ENCODE results near the gene PLCG1.

The PLCG1 gene

DNA sequence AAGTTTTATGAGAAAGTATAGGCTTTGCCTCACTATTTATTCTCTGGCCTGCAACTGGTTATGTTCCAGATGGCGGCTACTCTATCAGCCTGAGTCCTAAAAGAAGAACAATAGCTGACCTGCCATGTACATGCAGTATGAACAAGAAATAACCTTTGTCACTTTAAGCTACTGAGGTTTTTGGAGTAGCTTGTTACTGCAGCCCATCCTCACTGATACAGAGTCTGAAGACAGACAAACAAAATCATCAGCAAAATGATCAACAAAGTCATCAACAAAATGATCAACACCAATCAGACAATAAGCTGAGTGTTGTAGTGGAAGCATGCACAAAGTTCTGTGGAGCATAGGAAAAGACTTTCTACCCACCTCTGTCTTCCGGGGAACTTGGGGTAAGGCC lies 82.5 kb downstream of the PLCG1 start:
- DNase-seq = no peak

DNA sequence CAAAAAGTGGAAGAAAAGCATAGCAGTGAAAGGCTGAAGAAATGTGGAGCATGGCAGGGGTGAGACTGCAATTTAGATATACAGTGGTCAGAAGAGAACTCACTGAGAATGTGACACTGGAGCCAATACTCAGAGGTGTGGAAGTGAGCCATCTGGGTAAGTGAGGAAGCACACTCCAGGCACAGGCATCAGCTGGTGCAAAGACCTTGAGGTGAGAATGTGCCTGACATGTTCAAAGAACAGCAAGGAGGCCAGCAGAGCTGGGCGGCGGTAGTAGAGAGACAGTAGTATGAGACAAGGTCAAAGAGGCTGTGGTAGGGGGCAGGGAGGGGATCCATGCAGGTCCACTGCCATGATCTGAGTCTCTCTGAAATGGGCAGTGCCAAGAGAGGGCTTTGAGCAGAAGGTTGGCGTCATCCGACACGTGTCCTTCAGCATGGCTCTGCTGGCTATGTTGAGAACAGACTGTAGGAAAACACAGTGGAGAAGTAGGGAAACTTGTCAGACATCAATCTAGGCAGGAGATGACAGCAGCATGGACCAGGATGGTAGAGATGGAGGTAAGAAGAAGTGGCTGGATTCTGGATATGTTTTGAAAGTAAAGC lies 84.4 kb downstream of the PLCG1 start:
- no peak for DNase-seq

DNA sequence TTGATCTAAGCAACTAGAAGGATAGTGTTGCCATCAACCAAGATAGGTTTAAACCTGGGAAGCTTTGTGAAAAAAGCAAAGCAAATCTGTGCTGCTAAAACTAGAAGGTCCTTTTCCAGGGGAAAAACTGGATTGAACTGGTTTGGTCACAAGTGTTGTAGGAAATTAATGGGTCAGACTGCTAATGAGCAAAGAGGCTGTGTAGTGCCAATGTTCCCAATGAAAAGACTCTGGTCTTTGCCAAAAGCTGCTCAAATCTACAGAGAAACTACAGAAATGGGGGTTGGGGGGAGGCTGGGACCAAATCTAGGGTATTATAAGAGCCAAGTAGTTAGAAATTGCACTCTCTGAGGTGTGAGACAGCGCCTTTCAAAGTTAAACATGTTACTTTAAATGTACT lies 85.0 kb downstream of the PLCG1 start:
- no peak for DNase-seq

DNA sequence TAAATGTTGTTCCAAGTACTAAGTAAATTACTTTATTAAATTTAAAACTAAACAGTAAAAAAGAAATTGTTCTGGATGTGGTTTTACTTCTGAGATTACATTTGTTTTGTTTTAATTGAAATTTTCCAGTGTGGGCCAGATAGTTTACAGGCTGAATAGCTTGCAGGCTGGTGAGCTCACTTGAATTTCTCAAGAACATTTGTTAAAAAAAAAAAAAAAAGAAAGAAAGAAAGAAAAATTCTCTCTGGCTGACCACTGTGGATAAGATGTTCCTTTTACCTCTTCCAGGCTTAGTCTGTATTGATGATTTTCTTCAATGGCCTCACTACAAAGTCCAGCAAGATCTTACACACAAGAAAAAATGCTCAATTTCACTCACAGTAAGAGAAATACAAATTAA lies 85.4 kb downstream of the PLCG1 start:
- no peak for DNase-seq

DNA sequence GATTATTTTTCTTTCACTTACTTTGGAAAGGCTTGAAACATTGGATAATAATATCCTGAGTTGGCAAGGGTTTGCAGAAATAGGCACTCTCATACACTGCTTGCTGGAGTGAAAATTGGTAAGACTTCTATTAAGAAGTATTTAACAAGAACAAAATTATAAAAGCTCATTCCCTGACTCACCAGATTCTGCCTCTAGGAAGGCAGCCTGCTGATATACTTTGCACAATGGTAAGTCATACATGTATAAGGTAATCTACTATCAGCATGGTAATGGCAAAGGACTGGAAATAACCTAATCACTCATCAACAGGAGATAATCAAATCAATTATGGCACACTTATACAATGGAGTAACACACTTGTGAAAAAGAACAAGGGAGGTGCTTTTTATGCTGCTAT lies 85.8 kb downstream of the PLCG1 start:
- no peak for DNase-seq

DNA sequence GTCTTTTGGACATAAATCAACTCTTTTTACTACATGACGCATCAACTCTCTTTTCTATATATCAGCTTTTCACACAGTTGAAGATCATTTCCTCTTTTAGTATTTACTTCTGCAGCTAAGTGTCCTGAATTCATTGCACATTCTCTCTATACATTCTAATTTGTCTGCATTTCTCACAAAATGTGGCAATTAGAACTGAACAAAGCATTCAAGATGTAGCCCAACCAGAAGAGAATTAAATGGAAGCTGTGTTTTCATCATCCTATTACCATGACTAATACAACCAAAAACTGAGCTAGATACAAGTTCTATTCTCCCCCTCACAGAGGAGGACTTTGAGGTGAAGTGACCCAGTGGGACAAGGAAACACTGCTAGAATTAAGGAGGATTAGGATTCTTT lies 86.9 kb downstream of the PLCG1 start:
- peak in 1 of 3 donors; percentile 11 for DNase-seq

DNA sequence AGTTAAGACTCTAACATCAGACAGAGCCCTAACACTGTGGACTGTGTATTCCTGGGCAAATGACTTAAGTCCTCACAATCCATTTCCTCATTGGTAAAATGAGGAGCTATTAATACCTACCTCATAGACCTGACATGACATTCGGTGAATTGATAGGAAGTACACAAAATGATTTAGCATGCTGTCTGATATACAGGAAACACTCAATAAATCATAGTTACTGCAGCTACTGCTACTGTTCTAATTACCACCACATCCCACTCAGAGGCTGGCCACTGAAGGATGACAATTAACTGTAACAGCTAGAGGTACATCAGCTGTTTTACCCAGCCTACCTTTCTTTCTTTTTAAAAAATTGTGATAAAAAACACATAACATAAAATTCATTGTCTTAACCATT lies 87.7 kb downstream of the PLCG1 start:
- DNase-seq = no peak

DNA sequence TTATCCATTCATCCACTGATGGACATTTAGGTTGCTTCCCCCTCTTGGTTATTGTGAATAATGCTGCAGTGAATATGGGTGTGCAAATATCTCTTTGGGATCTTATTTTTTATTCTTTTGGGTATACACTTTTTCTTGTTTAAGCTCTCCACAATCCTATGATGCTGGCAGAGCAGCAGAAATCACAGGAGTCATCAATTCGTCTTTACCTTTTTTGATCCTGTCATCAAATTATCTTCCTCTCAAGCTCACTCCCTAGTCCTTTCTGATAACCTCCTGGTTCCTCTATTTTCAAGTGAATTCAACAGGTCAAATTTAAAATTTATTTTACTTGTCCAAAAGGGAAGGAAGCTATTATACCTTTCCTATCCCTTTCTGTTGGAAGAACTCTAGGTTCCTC lies 89.1 kb downstream of the PLCG1 start:
- DNase-seq = no peak
